Measurements from ENCODE around the gene RUFY3. TPM values are rescaled to one million over a fixed set of nuclear protein-coding genes. Genes with fewer than 3 reads are reported as not detected.
"Not testable (repeated sequence)": the region's sequence is repeated elsewhere in the genome, so short reads cannot be mapped to it uniquely, and the experiment has no call there.

Gene RUFY3
- total and polyA plus RNA-seq, 2 experiments from 2014 or later = 28.1 to 43.7 TPM

DNA sequence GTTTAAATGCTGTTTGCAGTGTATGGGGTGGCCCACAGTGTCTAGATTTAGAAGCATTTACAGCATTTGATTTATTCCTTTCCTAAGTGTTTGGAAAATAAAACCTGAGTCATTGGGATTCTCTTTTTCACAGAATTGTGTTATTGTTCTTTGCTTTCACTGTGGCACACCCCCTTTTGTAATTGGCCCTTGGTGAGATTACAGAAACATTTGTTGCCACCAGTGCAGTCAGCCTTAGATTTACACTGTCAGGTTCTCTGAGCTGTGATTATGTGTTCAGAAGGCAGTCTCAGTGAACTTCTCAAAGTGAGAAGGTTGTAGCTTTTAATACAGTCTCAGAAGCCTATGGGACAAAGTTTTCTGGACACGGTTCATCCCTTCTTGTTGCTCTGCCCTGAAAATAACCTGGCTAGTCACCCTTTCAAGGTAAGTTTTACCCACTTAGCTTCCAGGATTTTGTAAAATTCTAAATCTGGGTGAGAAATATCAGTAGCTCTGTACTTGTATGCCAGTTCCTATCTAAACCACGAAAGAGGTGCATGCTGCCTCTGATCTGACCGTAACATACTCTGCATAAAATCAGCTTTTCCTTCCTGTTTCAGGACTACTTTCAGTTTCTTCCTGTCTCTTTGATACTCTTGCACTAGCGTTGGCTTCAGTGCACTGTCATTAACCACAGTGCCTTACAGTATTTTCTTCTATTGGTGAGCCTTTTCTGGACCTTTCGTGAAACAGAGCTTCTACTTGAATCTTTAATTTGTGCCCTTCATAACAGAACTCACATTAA lies 12.6 kb downstream of the RUFY3 start:
- H3K27me3 ChIP-seq = no peaks in the 10 kb centered on the region
- DNase-seq (ENCODE audit: low read depth in 1 of 2, low spot score in 1 of 2) = peak; percentile 18 to 69
- no peaks in the 10 kb centered on the region for H3K36me3 ChIP-seq
- H3K9me3 ChIP-seq (ENCODE audit: low read depth) = no peaks in the 10 kb centered on the region
- TF ChIP-seq, protein P1, sequence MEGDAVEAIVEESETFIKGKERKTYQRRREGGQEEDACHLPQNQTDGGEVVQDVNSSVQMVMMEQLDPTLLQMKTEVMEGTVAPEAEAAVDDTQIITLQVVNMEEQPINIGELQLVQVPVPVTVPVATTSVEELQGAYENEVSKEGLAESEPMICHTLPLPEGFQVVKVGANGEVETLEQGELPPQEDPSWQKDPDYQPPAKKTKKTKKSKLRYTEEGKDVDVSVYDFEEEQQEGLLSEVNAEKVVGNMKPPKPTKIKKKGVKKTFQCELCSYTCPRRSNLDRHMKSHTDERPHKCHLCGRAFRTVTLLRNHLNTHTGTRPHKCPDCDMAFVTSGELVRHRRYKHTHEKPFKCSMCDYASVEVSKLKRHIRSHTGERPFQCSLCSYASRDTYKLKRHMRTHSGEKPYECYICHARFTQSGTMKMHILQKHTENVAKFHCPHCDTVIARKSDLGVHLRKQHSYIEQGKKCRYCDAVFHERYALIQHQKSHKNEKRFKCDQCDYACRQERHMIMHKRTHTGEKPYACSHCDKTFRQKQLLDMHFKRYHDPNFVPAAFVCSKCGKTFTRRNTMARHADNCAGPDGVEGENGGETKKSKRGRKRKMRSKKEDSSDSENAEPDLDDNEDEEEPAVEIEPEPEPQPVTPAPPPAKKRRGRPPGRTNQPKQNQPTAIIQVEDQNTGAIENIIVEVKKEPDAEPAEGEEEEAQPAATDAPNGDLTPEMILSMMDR (IDR thresholded peaks at IDR 0.05; ENCODE audit: low read depth, low read length) = no peak
- H3K4me3 ChIP-seq = no peak overlapping the region
- peaks cover 9% of the 10 kb centered on the region for H3K4me1 ChIP-seq (ENCODE audit: low read depth)
- peak overlapping the region; percentile 84 for H3K27ac ChIP-seq

DNA sequence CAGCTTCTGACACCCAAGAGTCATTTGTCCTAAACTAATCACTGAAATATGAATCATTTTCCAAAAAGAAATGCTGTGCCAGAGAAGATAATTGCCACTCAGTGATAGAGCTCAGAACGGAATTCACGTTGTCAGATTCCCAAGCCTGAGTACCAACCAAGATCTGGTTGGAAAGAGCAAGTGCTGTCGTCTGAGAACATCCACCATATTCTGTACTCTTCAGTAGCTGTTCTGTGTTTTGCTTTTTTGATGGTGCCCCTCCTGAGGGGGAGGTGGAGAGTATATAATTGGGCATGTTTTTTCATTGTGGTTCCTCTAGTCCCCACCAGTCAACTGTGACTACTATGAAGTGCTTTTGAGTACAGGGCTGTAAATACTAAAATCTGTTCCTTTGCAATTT lies 13.2 kb downstream of the RUFY3 start:
- DNase-seq (ENCODE audit: low read depth in 1 of 2, low spot score in 1 of 2) = no peak
- Histone ChIP-seq H3K4me3 (no peak overlapping the region), H3K4me1 (ENCODE audit: low read depth) (peaks cover 9% of the 10 kb centered on the region), H3K27ac (peak overlapping the region; percentile 84), H3K9me3 (ENCODE audit: low read depth) (no peaks in the 10 kb centered on the region), H3K36me3 (no peaks in the 10 kb centered on the region), H3K27me3 (no peaks in the 10 kb centered on the region)
- TF ChIP-seq, protein P1 (IDR thresholded peaks at IDR 0.05; ENCODE audit: low read depth, low read length) = no peak

DNA sequence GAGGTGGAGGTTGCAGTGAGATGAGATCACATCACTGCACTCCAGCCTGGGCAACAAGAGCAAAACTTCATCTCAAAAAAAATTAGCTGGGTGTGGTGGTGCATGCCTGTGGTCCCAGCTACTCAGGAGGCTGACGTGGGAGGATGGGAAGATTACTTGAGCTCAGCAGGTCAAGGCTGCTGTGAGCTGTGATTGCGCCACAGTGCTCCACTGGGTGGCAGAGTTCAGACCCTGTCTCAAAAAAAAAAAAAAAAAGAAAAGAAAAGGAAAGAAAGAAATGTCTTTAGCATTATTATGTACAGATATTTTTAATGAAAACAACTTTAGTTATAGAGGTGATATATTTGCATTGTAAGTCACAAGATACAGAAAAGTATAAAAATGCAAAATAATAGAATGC lies 14.2 kb downstream of the RUFY3 start:
- TF ChIP-seq, protein P1 (IDR thresholded peaks at IDR 0.05; ENCODE audit: low read depth, low read length) = peak; percentile 23
- not testable (repeated sequence) for H3K27me3 ChIP-seq; H3K36me3 ChIP-seq; H3K27ac ChIP-seq; H3K4me3 ChIP-seq; H3K9me3 ChIP-seq (ENCODE audit: low read depth); H3K4me1 ChIP-seq (ENCODE audit: low read depth)
- DNase-seq (ENCODE audit: low read depth in 1 of 2, low spot score in 1 of 2) = peak in 1 of 2 donors; percentile 85

DNA sequence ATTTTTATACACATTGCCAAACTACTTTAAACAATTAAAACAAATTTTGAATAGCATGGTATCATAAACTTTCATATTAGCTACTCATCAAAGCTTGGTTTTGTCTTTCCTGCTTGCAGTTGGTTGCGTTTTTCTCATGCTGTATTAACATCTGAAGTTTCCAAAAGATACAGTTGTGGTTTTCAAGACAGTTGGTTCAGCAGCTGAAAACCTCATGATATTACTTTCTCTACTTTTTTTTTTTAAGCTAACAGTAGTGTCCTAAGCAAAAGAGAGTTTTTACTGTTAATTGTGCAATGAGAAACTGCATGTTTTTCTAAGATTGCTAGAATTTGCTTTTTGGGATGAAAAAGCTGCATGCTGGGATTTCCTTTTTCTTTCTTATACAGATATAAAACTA lies 15.2 kb downstream of the RUFY3 start:
- no peak overlapping the region for H3K27ac ChIP-seq
- peaks cover 18% of the 10 kb centered on the region for H3K4me1 ChIP-seq (ENCODE audit: low read depth)
- H3K27me3 ChIP-seq = no peaks in the 10 kb centered on the region
- H3K4me3 ChIP-seq = no peak overlapping the region
- no peaks in the 10 kb centered on the region for H3K9me3 ChIP-seq (ENCODE audit: low read depth)
- TF ChIP-seq, protein P1 (IDR thresholded peaks at IDR 0.05; ENCODE audit: low read depth, low read length) = no peak
- DNase-seq (ENCODE audit: low read depth in 1 of 2, low spot score in 1 of 2) = peak in 1 of 2 donors; percentile 37
- no peaks in the 10 kb centered on the region for H3K36me3 ChIP-seq

DNA sequence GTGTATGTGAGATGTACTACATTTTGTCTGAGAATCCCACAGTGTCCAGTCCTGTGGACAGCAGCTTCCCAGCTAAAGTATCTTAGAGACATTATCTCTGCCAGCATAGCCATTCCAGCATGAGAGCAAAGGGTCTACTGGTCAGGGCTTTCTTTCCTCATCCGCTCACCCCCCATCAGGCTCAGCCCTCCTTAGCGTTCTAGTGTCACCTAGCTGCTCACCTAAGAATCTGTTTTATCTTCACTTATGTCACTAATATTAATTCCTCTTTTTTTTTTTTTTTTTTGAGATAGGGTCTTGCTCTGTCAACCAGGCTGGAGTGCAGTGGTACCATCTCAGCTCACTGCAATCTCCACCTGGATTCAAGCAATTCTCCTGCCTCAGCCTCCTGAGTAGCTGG lies 15.6 kb downstream of the RUFY3 start:
- TF ChIP-seq, protein P1 (IDR thresholded peaks at IDR 0.05; ENCODE audit: low read depth, low read length) = no peak
- Histone ChIP-seq H3K9me3 (ENCODE audit: low read depth) (no peaks in the 10 kb centered on the region), H3K4me1 (ENCODE audit: low read depth) (peaks cover 20% of the 10 kb centered on the region), H3K27me3 (no peaks in the 10 kb centered on the region), H3K36me3 (no peaks in the 10 kb centered on the region), H3K4me3 (no peak overlapping the region), H3K27ac (no peak overlapping the region)
- DNase-seq (ENCODE audit: low read depth in 1 of 2, low spot score in 1 of 2) = no peak

Data from cardiac muscle cell (in vitro differentiated cells and primary cell).